ENCODE data around the gene CC2D2B. TPM values are rescaled to one million over a fixed set of nuclear protein-coding genes. Genes with fewer than 3 reads are reported as not detected.

Gene CC2D2B
- total RNA-seq, 4 donors from 2014 or later, result 1.1 to 30.5 (median 2.0) TPM

DNA sequence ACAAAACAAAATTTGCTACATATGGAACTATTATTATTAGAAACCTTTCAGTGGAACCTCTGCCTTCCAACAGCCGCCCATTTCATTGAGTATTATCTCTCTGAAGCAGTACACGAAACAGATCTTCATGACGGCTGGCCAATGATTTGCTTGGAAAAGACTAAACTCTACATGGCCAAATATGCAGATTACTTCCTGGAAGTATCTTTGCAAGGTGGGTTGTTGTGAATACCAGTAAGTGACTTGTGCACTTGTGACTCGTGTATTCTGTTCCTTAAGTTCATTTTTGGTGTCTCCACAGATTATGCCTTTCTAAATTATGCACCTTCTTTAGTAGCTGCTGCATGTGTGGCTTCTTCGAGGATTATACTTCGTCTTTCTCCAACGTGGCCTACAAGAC is 149.0 kb downstream of the CC2D2B start:
- Histone ChIP-seq H3K9me3 (no peaks in the 10 kb centered on the region), H3K4me3 (no peak overlapping the region), H3K27ac (no peak overlapping the region), H3K4me1 (no peaks in the 10 kb centered on the region), H3K27me3 (no peaks in the 10 kb centered on the region), H3K36me3 (peaks cover 0 to 34% (median 0%) of the 10 kb centered on the region in 3 donors)
- no peak for DNase-seq
- TF ChIP-seq, protein P1, sequence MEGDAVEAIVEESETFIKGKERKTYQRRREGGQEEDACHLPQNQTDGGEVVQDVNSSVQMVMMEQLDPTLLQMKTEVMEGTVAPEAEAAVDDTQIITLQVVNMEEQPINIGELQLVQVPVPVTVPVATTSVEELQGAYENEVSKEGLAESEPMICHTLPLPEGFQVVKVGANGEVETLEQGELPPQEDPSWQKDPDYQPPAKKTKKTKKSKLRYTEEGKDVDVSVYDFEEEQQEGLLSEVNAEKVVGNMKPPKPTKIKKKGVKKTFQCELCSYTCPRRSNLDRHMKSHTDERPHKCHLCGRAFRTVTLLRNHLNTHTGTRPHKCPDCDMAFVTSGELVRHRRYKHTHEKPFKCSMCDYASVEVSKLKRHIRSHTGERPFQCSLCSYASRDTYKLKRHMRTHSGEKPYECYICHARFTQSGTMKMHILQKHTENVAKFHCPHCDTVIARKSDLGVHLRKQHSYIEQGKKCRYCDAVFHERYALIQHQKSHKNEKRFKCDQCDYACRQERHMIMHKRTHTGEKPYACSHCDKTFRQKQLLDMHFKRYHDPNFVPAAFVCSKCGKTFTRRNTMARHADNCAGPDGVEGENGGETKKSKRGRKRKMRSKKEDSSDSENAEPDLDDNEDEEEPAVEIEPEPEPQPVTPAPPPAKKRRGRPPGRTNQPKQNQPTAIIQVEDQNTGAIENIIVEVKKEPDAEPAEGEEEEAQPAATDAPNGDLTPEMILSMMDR (IDR thresholded peaks at IDR 0.05), result no peak
- no peak for TF ChIP-seq POLR2A (IDR thresholded peaks at IDR 0.05)

DNA sequence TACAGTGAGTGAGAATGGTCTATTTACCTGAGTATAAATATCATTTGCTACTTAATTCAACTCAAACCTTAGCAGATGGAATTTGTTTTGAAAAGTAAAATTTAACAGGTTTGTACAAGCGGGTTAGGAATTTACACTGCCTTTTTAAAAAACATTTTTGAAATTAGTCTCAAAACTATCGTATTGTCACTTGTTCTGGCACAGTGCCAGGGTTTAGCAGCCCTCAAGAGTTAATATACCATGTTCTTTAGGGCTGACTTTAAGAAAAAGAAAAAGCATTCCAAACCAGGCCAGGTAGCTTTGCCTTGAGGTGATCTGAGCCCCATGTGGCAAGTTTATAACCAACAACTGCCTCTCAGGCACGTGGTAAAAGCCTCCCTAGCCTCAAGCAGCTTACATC is 153.5 kb downstream of the CC2D2B start:
- H3K27me3 ChIP-seq, result no peaks in the 10 kb centered on the region
- no peaks in the 10 kb centered on the region for H3K4me1 ChIP-seq
- DNase-seq, result no peak
- no peaks in the 10 kb centered on the region for H3K9me3 ChIP-seq
- no peak overlapping the region for H3K27ac ChIP-seq
- TF ChIP-seq POLR2A (IDR thresholded peaks at IDR 0.05), result no peak
- TF ChIP-seq, protein P1 (IDR thresholded peaks at IDR 0.05), result no peak
- H3K36me3 ChIP-seq, result peaks cover 0 to 33% (median 0%) of the 10 kb centered on the region in 3 donors
- H3K4me3 ChIP-seq, result no peak overlapping the region

DNA sequence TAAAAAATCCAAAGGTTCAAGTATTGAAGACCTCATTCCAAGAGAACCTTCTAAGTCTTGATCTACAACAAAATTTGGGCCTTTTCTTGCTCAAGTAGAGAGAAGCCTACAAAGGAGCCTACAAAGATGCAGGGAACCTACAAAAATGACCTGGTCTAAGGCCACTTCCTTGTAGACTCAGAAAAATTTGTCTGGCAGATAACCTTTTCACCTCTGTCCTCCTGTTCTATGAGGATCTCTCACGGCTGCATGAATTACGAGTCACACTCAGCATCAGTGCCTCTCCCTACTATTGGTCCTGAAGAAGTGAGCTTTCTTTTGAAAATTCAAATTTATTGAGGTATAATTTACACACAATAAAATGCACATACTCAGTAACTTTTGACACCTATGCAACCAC is 164.9 kb downstream of the CC2D2B start:
- Histone ChIP-seq H3K4me3 (no peak overlapping the region), H3K27me3 (no peaks in the 10 kb centered on the region), H3K4me1 (no peaks in the 10 kb centered on the region), H3K36me3 (no peaks in the 10 kb centered on the region), H3K27ac (no peak overlapping the region), H3K9me3 (no peaks in the 10 kb centered on the region)
- no peak for DNase-seq
- TF ChIP-seq, protein P1 (IDR thresholded peaks at IDR 0.05), result no peak
- no peak for TF ChIP-seq POLR2A (IDR thresholded peaks at IDR 0.05)

GRCh38 chr10:96073722-96074121 is 165.9 kb downstream of the CC2D2B start:
- Histone ChIP-seq H3K4me1 (no peaks in the 10 kb centered on the region), H3K4me3 (no peak overlapping the region), H3K9me3 (no peaks in the 10 kb centered on the region), H3K36me3 (no peaks in the 10 kb centered on the region), H3K27ac (no peak overlapping the region), H3K27me3 (no peaks in the 10 kb centered on the region)
- no peak for TF ChIP-seq POLR2A (IDR thresholded peaks at IDR 0.05)
- TF ChIP-seq, protein P1 (IDR thresholded peaks at IDR 0.05), result no peak
- DNase-seq, result no peak

- no peak for DNase-seq
- no peak overlapping the region for H3K4me3 ChIP-seq
- no peak overlapping the region for H3K27ac ChIP-seq
- H3K9me3 ChIP-seq, result no peaks in the 10 kb centered on the region
- no peaks in the 10 kb centered on the region for H3K27me3 ChIP-seq
- no peaks in the 10 kb centered on the region for H3K36me3 ChIP-seq
- no peak for TF ChIP-seq POLR2A (IDR thresholded peaks at IDR 0.05)
- TF ChIP-seq, protein P1 (IDR thresholded peaks at IDR 0.05), result no peak
- no peaks in the 10 kb centered on the region for H3K4me1 ChIP-seq
Measured at GRCh38 chr10:96074776-96075175, 167.0 kb downstream of the CC2D2B start.

- H3K36me3 ChIP-seq, result no peaks in the 10 kb centered on the region
- no peaks in the 10 kb centered on the region for H3K9me3 ChIP-seq
- no peak for TF ChIP-seq POLR2A (IDR thresholded peaks at IDR 0.05)
- TF ChIP-seq, protein P1 (IDR thresholded peaks at IDR 0.05), result no peak
- no peaks in the 10 kb centered on the region for H3K27me3 ChIP-seq
- H3K4me1 ChIP-seq, result no peaks in the 10 kb centered on the region
- no peak overlapping the region for H3K27ac ChIP-seq
- H3K4me3 ChIP-seq, result no peak overlapping the region
- DNase-seq, result no peak
Measured at GRCh38 chr10:96075977-96076376, 168.2 kb downstream of the CC2D2B start.
